DOHH2 (cell line): ENCODE measurements around the gene LGALS9.

Experiments
- EZH2phosphoT487 ChIP-seq: fragments of 200-600 bp; sonication (generic); IDR thresholded peaks from 2 replicates; pipeline ENCODE4 v1.6.1; 2017; ENCODE audit warnings: borderline replicate concordance, mild to moderate bottlenecking, antibody characterized with exemption, low read length, moderate library complexity, mixed read lengths
- TF ChIP-seq, protein P1 (sequence below): fragments of 200-600 bp; sonication (generic); IDR thresholded peaks from one replicate; pipeline ENCODE4 v1.5.1; 2014; ENCODE audit warnings: antibody characterized with exemption, mild to moderate bottlenecking, low read depth, low read length; ENCODE audit not compliant: poor library complexity, severe bottlenecking

DNA sequence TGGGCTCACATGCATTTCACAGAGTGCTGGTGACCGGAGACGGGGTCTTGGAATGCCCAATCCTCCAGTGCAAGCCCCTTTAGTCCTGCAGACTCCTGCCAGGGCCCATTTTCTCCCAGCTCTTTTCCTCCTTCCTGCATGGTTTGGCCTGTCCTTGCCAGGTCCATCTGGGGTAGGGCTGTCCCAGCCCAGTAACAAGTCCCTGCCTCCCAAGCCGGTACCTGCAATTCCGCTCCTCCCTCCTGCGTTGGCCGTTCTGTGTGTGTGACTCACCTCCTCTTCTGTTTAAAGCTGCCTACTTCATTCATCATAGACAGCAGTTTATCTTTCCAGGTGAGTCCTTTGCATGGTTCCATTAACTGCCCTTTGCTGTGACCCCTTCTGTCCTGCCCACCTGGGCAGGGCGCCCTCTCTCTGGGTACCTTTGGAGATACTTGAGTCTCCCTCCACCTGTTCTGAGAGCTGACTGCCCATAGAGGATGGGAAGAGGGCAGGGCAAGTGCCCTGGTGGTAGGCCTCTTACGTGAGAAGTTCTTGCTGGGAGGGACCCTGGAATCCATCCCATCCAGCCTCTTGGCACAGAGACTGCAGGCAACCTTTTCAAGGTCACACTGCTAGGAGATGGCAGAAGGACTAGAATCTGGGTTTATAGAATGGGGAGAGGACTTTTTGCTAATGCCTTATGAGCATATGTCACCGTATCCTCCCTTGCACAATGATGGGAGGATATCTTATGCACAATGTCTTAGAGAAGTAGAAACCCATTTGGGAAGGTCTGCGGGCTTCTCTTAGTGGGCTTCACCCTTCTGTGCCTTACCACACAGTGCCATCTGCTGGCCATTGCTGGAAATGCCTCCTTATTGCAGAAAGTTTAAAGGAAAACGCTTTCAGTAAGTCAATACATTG is 29.7 kb upstream of the LGALS9 start:
- TF ChIP-seq, protein P1, sequence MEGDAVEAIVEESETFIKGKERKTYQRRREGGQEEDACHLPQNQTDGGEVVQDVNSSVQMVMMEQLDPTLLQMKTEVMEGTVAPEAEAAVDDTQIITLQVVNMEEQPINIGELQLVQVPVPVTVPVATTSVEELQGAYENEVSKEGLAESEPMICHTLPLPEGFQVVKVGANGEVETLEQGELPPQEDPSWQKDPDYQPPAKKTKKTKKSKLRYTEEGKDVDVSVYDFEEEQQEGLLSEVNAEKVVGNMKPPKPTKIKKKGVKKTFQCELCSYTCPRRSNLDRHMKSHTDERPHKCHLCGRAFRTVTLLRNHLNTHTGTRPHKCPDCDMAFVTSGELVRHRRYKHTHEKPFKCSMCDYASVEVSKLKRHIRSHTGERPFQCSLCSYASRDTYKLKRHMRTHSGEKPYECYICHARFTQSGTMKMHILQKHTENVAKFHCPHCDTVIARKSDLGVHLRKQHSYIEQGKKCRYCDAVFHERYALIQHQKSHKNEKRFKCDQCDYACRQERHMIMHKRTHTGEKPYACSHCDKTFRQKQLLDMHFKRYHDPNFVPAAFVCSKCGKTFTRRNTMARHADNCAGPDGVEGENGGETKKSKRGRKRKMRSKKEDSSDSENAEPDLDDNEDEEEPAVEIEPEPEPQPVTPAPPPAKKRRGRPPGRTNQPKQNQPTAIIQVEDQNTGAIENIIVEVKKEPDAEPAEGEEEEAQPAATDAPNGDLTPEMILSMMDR = peak; percentile 91
- TF ChIP-seq EZH2phosphoT487 = no peak
